Right cardiac atrium (tissue), 5 donors: ENCODE data around the gene NOP9. TPM values are rescaled to one million over a fixed set of nuclear protein-coding genes. Genes with fewer than 3 reads are reported as not detected.
A peak's percentile ranks its signal among the peaks of the same experiment; 100 is the strongest.

Experiments
- ATAC-seq, 2 donors: fragments of 200-7000 bp; cut with Tn5 transposase; one replicate each; pipeline versions ENCODE4 v1.8.0 to v1.9.1; 2020; ENCODE audit warnings: moderate library complexity in 2 of 2, mild to moderate bottlenecking in 1 of 2
- DNase-seq, 3 donors: peaks; one replicate each; pipeline ENCODE4 v3.0.0-alpha.2; 2020
- H3K27ac ChIP-seq: one replicate; pipeline ENCODE4 v1.5.1; 2013; ENCODE audit warnings: mild to moderate bottlenecking, low read length, control low read depth, moderate library complexity
- H3K27me3 ChIP-seq: one replicate; pipeline ENCODE4 v1.6.1; 2013; ENCODE audit not compliant: control insufficient read depth, insufficient read depth
- H3K4me1 ChIP-seq: one replicate; pipeline ENCODE4 v1.6.1; 2013; ENCODE audit warnings: low read length; ENCODE audit not compliant: control insufficient read depth, insufficient read depth
- H3K4me3 ChIP-seq: one replicate; pipeline ENCODE4 v1.5.1; 2013; ENCODE audit warnings: low read length, control low read depth
- H3K9me3 ChIP-seq: one replicate; pipeline ENCODE4 v1.6.1; 2013; ENCODE audit warnings: low read length; ENCODE audit not compliant: control insufficient read depth
- WGBS: extraction: QIAGEN DNeasy Blood & Tissue Kit; methylation state at CpG from one replicate; pipeline ENCODE4 v1.1.7; 2013; 5-methylcytosine and 5-hydroxymethylcytosine counted together
- intact Hi-C, 4 donors: fragments of 100-400 bp; cut with DNase I; formaldehyde crosslinking; loops; one replicate each; pipeline versions ENCODE4 v1.11.0 to v1.14.0; 2022 to 2023
- polyA plus RNA-seq: library from polyadenylated mRNA; stranded (reverse); fragments of 200-250 nt; gene quantifications from one replicate; pipeline ENCODE4 v1.2.3, GENCODE V29; 2013
- total RNA-seq, 4 donors: library from RNA; stranded (reverse); fragmentation: NEBNext Ultra II Directional; extraction: Animal tissue kit (Norgen Biotek cat#: 25700); gene quantifications; one replicate each; pipeline ENCODE4 v1.2.1, GENCODE V29; 2021
- donor health status: healthy with polysubstance abuse.
- donor health status: DM: no; HTN: yes; CAD: no.
- donor health status: DM: no; HTN: no; CAD: no.
- donor health status: DM: no; HTN: yes; CAD: no; lungs with severe emphysema.
- donor health status: DM: yes; HTN: yes; CAD: no.

NOP9 gene
- total and polyA plus RNA-seq, 5 donors = 9.6 to 20.3 (median 19.4) TPM

- no peaks in the 10 kb centered on the region for H3K4me1 ChIP-seq
- no peak overlapping the region for H3K27ac ChIP-seq
- ATAC-seq = no peak
- no peaks in the 10 kb centered on the region for H3K9me3 ChIP-seq
- peak in 1 of 3 donors; percentile 43 for DNase-seq
- no peaks in the 10 kb centered on the region for H3K27me3 ChIP-seq
- intact Hi-C loops = no loop called here
- H3K4me3 ChIP-seq = no peak overlapping the region
- 68% methylated on average over 6 of the region's 6 CpGs for WGBS
Observed at GRCh38 chr14:24264298-24264697, 35.4 kb upstream of the NOP9 start.

DNA sequence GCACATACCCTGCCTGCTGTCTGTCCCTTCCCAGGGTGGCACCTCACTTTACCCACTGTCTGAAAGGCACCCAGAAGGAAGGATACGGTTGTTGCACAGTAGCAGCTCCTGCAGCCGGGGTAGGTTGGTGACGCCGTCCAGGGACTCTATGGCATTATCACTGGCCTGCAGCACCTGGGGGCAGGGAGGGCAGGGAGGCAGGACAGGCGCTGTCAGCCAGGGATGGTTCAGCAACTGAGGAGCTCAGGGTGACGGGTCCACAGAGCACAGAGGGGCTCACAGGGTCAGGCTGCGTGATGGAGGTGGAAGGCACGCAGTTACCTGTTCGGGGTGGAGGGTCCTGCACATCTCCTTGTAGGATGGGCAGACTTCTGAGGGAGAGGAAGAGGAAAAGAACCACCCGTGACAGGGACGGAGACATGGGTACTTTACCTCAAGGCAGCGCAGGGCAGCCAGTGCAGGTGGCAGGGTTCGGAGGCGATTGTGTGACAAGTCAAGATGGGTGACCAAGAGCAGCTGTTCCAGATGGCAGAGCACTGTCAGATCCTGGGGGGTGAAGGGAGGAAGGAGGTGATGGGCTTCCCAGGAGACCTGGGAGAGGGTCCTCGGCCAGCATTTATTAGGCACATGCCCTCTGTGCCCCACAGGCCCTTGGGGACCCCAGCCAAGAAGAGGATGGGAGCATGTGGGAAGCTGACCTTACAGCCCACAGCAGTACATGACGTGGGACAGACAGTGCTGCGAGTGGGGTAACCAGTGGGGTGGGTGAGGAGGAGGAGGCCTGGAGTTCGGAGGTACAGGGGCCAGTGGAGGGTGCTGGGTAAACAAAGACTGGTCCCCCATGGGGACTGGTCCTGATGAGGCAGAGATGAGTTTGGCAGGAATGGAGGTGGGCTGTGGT, 33.1 kb upstream of the NOP9 start:
- WGBS = 89% methylated on average over 18 of the region's 18 CpGs
- no peaks in the 10 kb centered on the region for H3K27me3 ChIP-seq
- H3K4me1 ChIP-seq = no peaks in the 10 kb centered on the region
- DNase-seq (peak in 1 of 3 donors; percentile 22), ATAC-seq (no peak)
- intact Hi-C loops = no loop called here
- H3K27ac ChIP-seq = no peak overlapping the region
- H3K9me3 ChIP-seq = no peaks in the 10 kb centered on the region
- H3K4me3 ChIP-seq = no peak overlapping the region

DNA sequence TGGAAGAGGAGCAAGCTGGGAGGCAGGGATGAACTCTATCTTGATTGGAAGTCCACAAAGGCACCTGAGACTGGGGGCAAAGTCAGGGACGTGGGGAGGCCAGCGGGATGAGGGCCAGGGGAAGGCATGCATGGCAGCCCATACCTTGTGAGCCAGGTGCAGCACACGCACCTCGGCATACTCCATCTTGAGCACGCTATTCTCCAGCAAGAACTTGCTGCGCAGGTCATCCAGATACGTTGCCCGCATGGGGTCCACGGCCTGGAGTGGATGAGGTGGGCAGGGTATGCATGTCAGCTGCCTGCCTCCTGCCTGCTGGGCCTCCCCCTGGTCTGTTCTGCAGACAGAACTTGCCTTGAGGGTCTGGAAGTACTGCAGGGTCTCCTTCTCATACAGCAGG, 32.1 kb upstream of the NOP9 start:
- Histone ChIP-seq H3K27me3 (no peaks in the 10 kb centered on the region), H3K4me1 (no peaks in the 10 kb centered on the region), H3K4me3 (no peak overlapping the region), H3K9me3 (no peaks in the 10 kb centered on the region), H3K27ac (no peak overlapping the region)
- 91% methylated on average over 9 of the region's 9 CpGs for WGBS
- DNase-seq = peak in 1 of 3 donors; percentile 36
- no peak for ATAC-seq
- intact Hi-C loops = no loop called here

- Histone ChIP-seq H3K9me3 (no peaks in the 10 kb centered on the region), H3K27ac (no peak overlapping the region), H3K4me3 (no peak overlapping the region), H3K27me3 (no peaks in the 10 kb centered on the region), H3K4me1 (no peaks in the 10 kb centered on the region)
- 86% methylated on average over 9 of the region's 9 CpGs for WGBS
- DNase-seq (peak in 1 of 3 donors; percentile 5), ATAC-seq (no peak)
- intact Hi-C loops = no loop called here
Observed at GRCh38 chr14:24268225-24268624, 31.4 kb upstream of the NOP9 start.

DNA sequence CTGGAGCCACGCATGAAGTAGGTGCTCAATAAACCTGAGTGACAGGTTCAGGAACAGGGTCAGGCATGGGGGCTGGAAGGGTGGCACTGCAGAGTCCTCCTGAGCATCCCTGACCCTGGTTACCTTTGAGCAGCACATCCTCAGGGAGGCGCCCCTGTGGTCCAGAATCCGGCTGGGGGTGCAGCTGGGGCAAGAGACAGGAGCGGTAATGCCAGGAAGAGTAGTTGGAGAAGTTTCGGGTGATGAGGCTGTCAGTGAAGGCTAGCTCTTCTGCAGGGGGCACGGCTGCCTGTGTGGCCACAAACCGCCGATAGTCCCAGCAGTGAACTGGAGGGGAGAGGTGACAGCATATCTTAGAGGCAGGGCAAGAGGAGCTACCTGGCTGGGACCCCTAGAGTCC, 30.3 kb upstream of the NOP9 start:
- 94% methylated on average over 8 of the region's 8 CpGs for WGBS
- Histone ChIP-seq H3K4me1 (no peaks in the 10 kb centered on the region), H3K27me3 (no peaks in the 10 kb centered on the region), H3K4me3 (no peak overlapping the region), H3K27ac (no peak overlapping the region), H3K9me3 (no peaks in the 10 kb centered on the region)
- intact Hi-C loops = no loop called here
- ATAC-seq (no peak), DNase-seq (peak in 1 of 3 donors; percentile 32)

- WGBS = 96% methylated on average over 14 of the region's 14 CpGs
- ATAC-seq (no peak), DNase-seq (peak in 1 of 3 donors; percentile 51)
- Histone ChIP-seq H3K4me1 (no peaks in the 10 kb centered on the region), H3K4me3 (no peak overlapping the region), H3K27me3 (no peaks in the 10 kb centered on the region), H3K9me3 (no peaks in the 10 kb centered on the region), H3K27ac (no peak overlapping the region)
- intact Hi-C loops = no loop called here
Observed at GRCh38 chr14:24269910-24270536, 29.6 kb upstream of the NOP9 start.

- WGBS = 19% methylated on average over 13 of the region's 13 CpGs
- Histone ChIP-seq H3K9me3 (no peaks in the 10 kb centered on the region), H3K4me3 (peak overlapping the region; percentile 85), H3K27ac (peak overlapping the region; percentile 97), H3K4me1 (no peaks in the 10 kb centered on the region), H3K27me3 (no peaks in the 10 kb centered on the region)
- ATAC-seq = peak in 1 of 2 donors; percentile 2
- intact Hi-C loops = no loop called here
- DNase-seq = no peak
Observed at GRCh38 chr14:24270537-24271133, 29.0 kb upstream of the NOP9 start.

DNA sequence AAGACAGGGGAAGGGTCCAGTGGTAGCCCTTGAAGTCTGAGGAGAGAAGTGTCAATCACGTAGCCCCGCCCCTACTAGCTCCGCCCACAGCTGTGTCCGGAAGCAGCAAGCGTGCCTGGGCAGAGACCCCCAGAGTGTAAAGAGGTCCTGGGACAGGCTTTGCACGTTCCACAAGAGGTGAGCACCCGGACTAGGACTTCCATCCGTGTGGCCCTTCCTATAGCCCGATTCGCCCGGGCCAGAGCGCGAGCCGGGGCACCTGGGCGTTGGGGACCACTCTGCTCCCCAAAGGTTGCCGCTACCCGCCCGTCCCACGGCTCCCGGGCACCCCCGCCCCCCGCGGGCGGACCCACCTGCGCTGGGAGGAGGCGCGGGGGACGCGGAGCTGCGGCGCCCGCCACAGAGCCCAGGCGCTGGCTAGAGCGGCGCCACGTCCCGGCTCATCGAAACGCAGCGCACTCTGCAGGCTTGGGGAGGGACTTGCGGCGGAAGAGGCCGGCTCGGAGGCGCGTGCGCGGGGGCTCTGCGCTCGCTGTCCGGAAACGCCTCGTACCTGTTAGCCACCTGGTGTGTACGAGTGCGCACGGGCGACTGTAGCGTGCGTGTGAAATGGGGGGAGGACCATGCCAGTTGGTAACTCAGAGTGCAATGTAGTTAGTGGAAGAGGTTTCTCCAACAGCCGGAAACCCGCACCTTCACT, 28.4 kb upstream of the NOP9 start, which contains the start of gene RABGGTA:
TSS of gene RABGGTA (minus strand) at position 464 of the 700 bp plus-strand sequence. CDS start 482 bp downstream, outside the sequence.
- no peaks in the 10 kb centered on the region for H3K9me3 ChIP-seq
- H3K27me3 ChIP-seq = no peaks in the 10 kb centered on the region
- H3K4me3 ChIP-seq = peak within 1 kb of the TSS; percentile 85
- intact Hi-C loops = no loop called here
- H3K4me1 ChIP-seq = no peaks in the 10 kb centered on the region
- peak; percentile 96 for ATAC-seq
- under 1% methylated on average over 61 of the region's 61 CpGs for WGBS
- H3K27ac ChIP-seq = peak within 1 kb of the TSS; percentile 97
- DNase-seq = peak; percentile 88 to 95 (median 95)

DNA sequence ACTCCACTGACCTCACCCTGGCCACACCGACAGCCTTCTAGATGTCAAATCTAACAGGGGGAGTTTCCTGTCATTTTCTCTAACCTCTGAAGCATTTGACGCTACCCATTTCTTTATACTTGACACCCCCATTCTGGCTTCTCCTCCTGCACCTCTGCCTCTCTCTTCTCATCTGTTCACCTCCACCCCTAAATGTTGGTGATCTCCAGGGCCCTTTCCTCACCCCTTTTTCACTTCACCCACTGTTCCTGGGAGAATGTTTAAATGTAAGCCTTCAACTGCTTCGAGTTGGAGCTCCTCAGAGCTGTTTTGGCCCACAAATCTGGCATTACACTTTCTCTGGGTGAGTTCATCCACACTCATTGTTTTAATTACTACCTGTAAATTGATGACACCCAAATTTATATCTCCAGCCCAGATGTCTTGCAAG, 27.8 kb upstream of the NOP9 start:
- no peaks in the 10 kb centered on the region for H3K27me3 ChIP-seq
- peak overlapping the region; percentile 85 for H3K4me3 ChIP-seq
- no peaks in the 10 kb centered on the region for H3K4me1 ChIP-seq
- intact Hi-C loops = no loop called here
- peak overlapping the region; percentile 76 for H3K27ac ChIP-seq
- DNase-seq = no peak
- WGBS = 27% methylated on average over 3 of the region's 3 CpGs
- no peaks in the 10 kb centered on the region for H3K9me3 ChIP-seq
- no peak for ATAC-seq

- 89% methylated on average over 2 of the region's 2 CpGs for WGBS
- DNase-seq = no peak
- intact Hi-C loops = no loop called here
- no peaks in the 10 kb centered on the region for H3K27me3 ChIP-seq
- no peaks in the 10 kb centered on the region for H3K9me3 ChIP-seq
- H3K27ac ChIP-seq = no peak overlapping the region
- no peak for ATAC-seq
- H3K4me1 ChIP-seq = no peaks in the 10 kb centered on the region
- H3K4me3 ChIP-seq = no peak overlapping the region
Observed at GRCh38 chr14:24272467-24272866, 27.2 kb upstream of the NOP9 start.
